ENCODE results near the gene SERGEF.

DNA sequence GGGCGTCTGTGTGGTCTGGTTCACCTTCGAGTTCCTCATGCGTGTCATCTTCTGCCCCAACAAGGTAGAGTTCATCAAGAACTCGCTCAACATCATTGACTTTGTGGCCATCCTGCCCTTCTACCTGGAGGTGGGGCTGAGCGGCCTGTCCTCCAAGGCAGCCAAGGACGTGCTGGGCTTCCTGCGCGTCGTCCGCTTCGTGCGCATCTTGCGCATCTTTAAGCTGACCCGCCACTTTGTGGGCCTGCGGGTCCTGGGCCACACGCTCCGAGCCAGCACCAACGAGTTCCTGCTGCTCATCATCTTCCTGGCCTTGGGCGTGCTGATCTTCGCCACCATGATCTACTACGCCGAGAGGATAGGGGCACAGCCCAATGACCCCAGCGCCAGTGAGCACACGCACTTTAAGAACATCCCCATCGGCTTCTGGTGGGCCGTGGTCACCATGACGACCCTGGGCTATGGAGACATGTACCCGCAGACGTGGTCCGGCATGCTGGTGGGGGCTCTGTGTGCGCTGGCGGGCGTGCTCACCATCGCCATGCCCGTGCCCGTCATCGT, 240.9 kb downstream of the SERGEF start:
- TF ChIP-seq, protein P1, sequence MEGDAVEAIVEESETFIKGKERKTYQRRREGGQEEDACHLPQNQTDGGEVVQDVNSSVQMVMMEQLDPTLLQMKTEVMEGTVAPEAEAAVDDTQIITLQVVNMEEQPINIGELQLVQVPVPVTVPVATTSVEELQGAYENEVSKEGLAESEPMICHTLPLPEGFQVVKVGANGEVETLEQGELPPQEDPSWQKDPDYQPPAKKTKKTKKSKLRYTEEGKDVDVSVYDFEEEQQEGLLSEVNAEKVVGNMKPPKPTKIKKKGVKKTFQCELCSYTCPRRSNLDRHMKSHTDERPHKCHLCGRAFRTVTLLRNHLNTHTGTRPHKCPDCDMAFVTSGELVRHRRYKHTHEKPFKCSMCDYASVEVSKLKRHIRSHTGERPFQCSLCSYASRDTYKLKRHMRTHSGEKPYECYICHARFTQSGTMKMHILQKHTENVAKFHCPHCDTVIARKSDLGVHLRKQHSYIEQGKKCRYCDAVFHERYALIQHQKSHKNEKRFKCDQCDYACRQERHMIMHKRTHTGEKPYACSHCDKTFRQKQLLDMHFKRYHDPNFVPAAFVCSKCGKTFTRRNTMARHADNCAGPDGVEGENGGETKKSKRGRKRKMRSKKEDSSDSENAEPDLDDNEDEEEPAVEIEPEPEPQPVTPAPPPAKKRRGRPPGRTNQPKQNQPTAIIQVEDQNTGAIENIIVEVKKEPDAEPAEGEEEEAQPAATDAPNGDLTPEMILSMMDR (IDR thresholded peaks at IDR 0.05; ENCODE audit: low read depth, low read length, poor library complexity, severe bottlenecking): no peak
- no peak for TF ChIP-seq EZH2phosphoT487 (IDR thresholded peaks at IDR 0.05; ENCODE audit: borderline replicate concordance, low read length)
